Esophagus muscularis mucosa (tissue), 4 donors: Measurements from ENCODE around the gene MEIS1.

ENCODE experiments used
- EP300 ChIP-seq: sonication (generic); formaldehyde crosslinking; IDR thresholded peaks from one replicate; pipeline ENCODE4 v1.6.1; 2017; ENCODE audit warnings: antibody characterized with exemption
- POLR2A ChIP-seq: fragments of 450-650 bp; IDR thresholded peaks from one replicate; pipeline ENCODE4 v1.6.1; 2017; ENCODE audit warnings: antibody characterized with exemption, moderate library complexity, mild to moderate bottlenecking, low read depth
- POLR2AphosphoS5 ChIP-seq, 2 donors: sonication (generic); formaldehyde crosslinking; IDR thresholded peaks; one replicate each; pipeline ENCODE4 v1.6.1; 2017; ENCODE audit warnings: antibody characterized with exemption in 2 of 2
- TF ChIP-seq, protein P1 (sequence below), 3 experiments: fragments of 200-600 bp in 2 of 3; fragments of 450-650 bp in 1 of 3; sonication (generic) in 2 of 3; IDR thresholded peaks; one replicate each; pipeline ENCODE4 v1.5.1; 2017 to 2019; ENCODE audit warnings: antibody characterized with exemption in 3 of 3, mild to moderate bottlenecking in 2 of 3, moderate library complexity in 1 of 3

DNA sequence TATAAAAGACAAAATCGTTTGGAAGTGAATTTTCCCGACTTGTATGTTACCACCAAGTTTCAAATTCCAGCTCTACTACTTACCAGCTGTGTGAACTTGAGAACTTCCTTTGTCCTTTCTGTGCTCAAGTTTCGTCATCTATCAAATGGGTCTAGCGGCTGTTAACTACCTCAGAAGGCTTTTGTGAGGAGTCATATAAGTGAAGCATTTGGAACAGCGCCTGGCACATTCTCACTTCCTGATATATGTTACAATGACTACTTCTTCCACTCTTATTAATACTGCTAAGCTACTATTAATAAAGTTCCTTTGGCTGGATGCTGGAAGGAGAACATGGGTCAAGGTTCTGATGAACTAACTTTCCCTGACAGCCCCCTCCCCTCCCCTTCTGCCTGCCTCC lies 104.5 kb downstream of the MEIS1 start:
- TF ChIP-seq, protein P1, sequence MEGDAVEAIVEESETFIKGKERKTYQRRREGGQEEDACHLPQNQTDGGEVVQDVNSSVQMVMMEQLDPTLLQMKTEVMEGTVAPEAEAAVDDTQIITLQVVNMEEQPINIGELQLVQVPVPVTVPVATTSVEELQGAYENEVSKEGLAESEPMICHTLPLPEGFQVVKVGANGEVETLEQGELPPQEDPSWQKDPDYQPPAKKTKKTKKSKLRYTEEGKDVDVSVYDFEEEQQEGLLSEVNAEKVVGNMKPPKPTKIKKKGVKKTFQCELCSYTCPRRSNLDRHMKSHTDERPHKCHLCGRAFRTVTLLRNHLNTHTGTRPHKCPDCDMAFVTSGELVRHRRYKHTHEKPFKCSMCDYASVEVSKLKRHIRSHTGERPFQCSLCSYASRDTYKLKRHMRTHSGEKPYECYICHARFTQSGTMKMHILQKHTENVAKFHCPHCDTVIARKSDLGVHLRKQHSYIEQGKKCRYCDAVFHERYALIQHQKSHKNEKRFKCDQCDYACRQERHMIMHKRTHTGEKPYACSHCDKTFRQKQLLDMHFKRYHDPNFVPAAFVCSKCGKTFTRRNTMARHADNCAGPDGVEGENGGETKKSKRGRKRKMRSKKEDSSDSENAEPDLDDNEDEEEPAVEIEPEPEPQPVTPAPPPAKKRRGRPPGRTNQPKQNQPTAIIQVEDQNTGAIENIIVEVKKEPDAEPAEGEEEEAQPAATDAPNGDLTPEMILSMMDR (IDR thresholded peaks at IDR 0.05): no peak
- TF ChIP-seq POLR2AphosphoS5 (IDR thresholded peaks at IDR 0.05) (no peak), POLR2A (no peak), EP300 (no peak)
